Ishikawa (cell line): ENCODE measurements around the gene NUP188.

Experiments
- CEBPB ChIP-seq: IDR thresholded peaks from 2 replicates; pipeline ENCODE4 v1.6.1; 2012
- CREB1 ChIP-seq: IDR thresholded peaks from 2 replicates; pipeline ENCODE4 v1.6.1; 2012; ENCODE audit warnings: low read depth
- EGR1 ChIP-seq: IDR thresholded peaks from 2 replicates; pipeline ENCODE4 v1.6.1; 2012
- EP300 ChIP-seq: IDR thresholded peaks from 2 replicates; pipeline ENCODE4 v1.6.1; 2012; ENCODE audit warnings: borderline replicate concordance
- FOXM1 ChIP-seq: IDR thresholded peaks from 2 replicates; pipeline ENCODE4 v1.6.1; 2012; ENCODE audit warnings: low read depth, borderline replicate concordance
- NFIC ChIP-seq: IDR thresholded peaks from 2 replicates; pipeline ENCODE4 v1.6.1; 2012
- RAD21 ChIP-seq: IDR thresholded peaks from 2 replicates; pipeline ENCODE4 v1.6.1; 2012; ENCODE audit warnings: low read depth
- REST ChIP-seq: IDR thresholded peaks from 2 replicates; pipeline ENCODE4 v1.6.1; 2012; ENCODE audit warnings: low read depth, mild to moderate bottlenecking
- TAF1 ChIP-seq: IDR thresholded peaks from 2 replicates; pipeline ENCODE4 v1.6.1; 2012; ENCODE audit warnings: low read depth, mild to moderate bottlenecking
- TCF12 ChIP-seq: IDR thresholded peaks from 2 replicates; pipeline ENCODE4 v1.6.1; 2012; ENCODE audit warnings: low read depth
- TEAD4 ChIP-seq: IDR thresholded peaks from 2 replicates; pipeline ENCODE4 v1.6.1; 2012
- USF1 ChIP-seq: IDR thresholded peaks from 2 replicates; pipeline ENCODE4 v1.6.1; 2012
- YY1 ChIP-seq: IDR thresholded peaks from 2 replicates; pipeline ENCODE4 v1.6.1; 2012; ENCODE audit warnings: low read depth
- ZBTB7A ChIP-seq: IDR thresholded peaks from 2 replicates; pipeline ENCODE4 v1.6.1; 2012; ENCODE audit warnings: low read depth
- TF ChIP-seq, protein P1 (sequence below): IDR thresholded peaks from 2 replicates; pipeline ENCODE4 v1.6.1; 2012

The NUP188 gene

GRCh38 chr9:128937310-128938165 lies 10.0 kb upstream of the NUP188 start:
- TF ChIP-seq CEBPB (no peak), FOXM1 (no peak), YY1 (no peak), TCF12 (no peak), NFIC (no peak), EP300 (no peak), EGR1 (no peak), ZBTB7A (no peak), RAD21 (no peak), TAF1 (no peak), CREB1 (no peak), TEAD4 (no peak), USF1 (no peak)

DNA sequence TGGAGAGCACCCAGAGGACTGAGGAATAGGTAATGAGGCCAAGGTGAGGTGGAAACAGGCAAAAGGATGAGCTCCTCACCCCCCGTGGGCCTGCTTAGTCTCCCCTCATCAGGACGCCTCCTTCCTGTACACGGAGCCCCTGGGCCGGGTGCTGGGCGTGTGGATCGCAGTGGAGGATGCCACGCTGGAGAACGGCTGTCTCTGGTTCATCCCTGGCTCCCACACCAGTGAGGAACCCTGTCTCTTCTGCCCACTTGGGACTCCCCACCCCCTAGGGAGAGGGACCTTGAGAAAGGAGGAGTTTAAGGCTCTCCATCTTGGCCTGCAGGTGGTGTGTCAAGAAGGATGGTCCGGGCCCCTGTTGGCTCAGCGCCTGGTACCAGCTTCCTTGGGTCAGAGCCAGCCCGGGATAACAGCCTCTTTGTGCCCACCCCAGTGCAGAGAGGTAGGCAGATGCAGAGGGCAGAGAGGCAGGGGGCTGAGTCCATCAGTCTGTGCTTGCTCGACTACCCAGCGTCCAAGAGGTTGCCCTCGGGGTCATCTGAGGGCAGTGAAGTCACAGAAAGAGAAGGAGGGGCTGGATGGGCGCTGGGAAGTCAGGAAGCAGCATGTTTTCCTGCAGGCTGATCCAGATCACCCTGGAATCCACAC lies 7.1 kb upstream of the NUP188 start:
- TF ChIP-seq ZBTB7A (no peak), TCF12 (no peak), TEAD4 (no peak)

GRCh38 chr9:128940946-128941755 lies 6.3 kb upstream of the NUP188 start:
- TF ChIP-seq ZBTB7A (no peak), REST (no peak), EGR1 (no peak)

- TF ChIP-seq, protein P1, sequence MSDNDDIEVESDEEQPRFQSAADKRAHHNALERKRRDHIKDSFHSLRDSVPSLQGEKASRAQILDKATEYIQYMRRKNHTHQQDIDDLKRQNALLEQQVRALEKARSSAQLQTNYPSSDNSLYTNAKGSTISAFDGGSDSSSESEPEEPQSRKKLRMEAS: no peak
- TF ChIP-seq CREB1 (no peak), NFIC (no peak), ZBTB7A (no peak), TEAD4 (no peak), FOXM1 (no peak), TAF1 (no peak), EP300 (no peak), USF1 (no peak)
Observed at GRCh38 chr9:128943832-128944620, 3.5 kb upstream of the NUP188 start.

- TF ChIP-seq RAD21: no peak
- TF ChIP-seq NFIC: no peak
- TF ChIP-seq USF1: no peak
- TF ChIP-seq REST: no peak
- TF ChIP-seq EP300: no peak
- no peak for TF ChIP-seq TCF12
- TF ChIP-seq CREB1: no peak
- no peak for TF ChIP-seq TEAD4
- no peak for TF ChIP-seq EGR1
- no peak for TF ChIP-seq TAF1
- TF ChIP-seq, protein P1: no peak
- no peak for TF ChIP-seq CEBPB
Observed at GRCh38 chr9:128945798-128946501, 1.5 kb upstream of the NUP188 start.
